Measurements from ENCODE around the gene TRIM65.

The TRIM65 gene

GRCh38 chr17:75922173-75922961 lies 25.6 kb upstream of the TRIM65 start:
- Histone ChIP-seq H3K4me3 (ENCODE audit: insufficient read depth, low read length, poor library complexity, severe bottlenecking) (no peak overlapping the region), H3K79me2 (ENCODE audit: insufficient read depth, low read length) (no peaks in the 10 kb centered on the region), H3K9me3 (ENCODE audit: insufficient read depth, low read length) (no peaks in the 10 kb centered on the region), H3K36me3 (ENCODE audit: low read length) (no peaks in the 10 kb centered on the region), H3K27ac (ENCODE audit: low read depth, low read length) (no peak overlapping the region), H4K20me1 (ENCODE audit: low read depth, low read length) (no peaks in the 10 kb centered on the region), H3K4me2 (ENCODE audit: low read depth, low read length, poor library complexity, severe bottlenecking) (no peak overlapping the region), H3F3A (ENCODE audit: insufficient read depth) (no peaks in the 10 kb centered on the region), H2AFZ (ENCODE audit: low read depth, low read length, severe bottlenecking) (no peak overlapping the region), H3K9me2 (replicated peaks; ENCODE audit: insufficient read depth, low read length) (no peaks in the 10 kb centered on the region), H3K27me3 (ENCODE audit: low read length) (no peaks in the 10 kb centered on the region), H3K9ac (ENCODE audit: low read length) (no peak overlapping the region)
- no peak for TF ChIP-seq EZH2phosphoT487 (conservative IDR thresholded peaks at IDR 0.05; ENCODE audit: low read length)
- TF ChIP-seq, protein P1, sequence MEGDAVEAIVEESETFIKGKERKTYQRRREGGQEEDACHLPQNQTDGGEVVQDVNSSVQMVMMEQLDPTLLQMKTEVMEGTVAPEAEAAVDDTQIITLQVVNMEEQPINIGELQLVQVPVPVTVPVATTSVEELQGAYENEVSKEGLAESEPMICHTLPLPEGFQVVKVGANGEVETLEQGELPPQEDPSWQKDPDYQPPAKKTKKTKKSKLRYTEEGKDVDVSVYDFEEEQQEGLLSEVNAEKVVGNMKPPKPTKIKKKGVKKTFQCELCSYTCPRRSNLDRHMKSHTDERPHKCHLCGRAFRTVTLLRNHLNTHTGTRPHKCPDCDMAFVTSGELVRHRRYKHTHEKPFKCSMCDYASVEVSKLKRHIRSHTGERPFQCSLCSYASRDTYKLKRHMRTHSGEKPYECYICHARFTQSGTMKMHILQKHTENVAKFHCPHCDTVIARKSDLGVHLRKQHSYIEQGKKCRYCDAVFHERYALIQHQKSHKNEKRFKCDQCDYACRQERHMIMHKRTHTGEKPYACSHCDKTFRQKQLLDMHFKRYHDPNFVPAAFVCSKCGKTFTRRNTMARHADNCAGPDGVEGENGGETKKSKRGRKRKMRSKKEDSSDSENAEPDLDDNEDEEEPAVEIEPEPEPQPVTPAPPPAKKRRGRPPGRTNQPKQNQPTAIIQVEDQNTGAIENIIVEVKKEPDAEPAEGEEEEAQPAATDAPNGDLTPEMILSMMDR (IDR thresholded peaks at IDR 0.05; ENCODE audit: insufficient read depth, low read length, poor library complexity, severe bottlenecking): no peak

- H3K27me3 ChIP-seq (ENCODE audit: low read length): no peaks in the 10 kb centered on the region
- no peaks in the 10 kb centered on the region for H3K79me2 ChIP-seq (ENCODE audit: insufficient read depth, low read length)
- no peak overlapping the region for H2AFZ ChIP-seq (ENCODE audit: low read depth, low read length, severe bottlenecking)
- no peak overlapping the region for H3K4me2 ChIP-seq (ENCODE audit: low read depth, low read length, poor library complexity, severe bottlenecking)
- H3K9ac ChIP-seq (ENCODE audit: low read length): no peak overlapping the region
- H3K4me3 ChIP-seq (ENCODE audit: insufficient read depth, low read length, poor library complexity, severe bottlenecking): no peak overlapping the region
- no peaks in the 10 kb centered on the region for H3K36me3 ChIP-seq (ENCODE audit: low read length)
- no peaks in the 10 kb centered on the region for H3K9me3 ChIP-seq (ENCODE audit: insufficient read depth, low read length)
- TF ChIP-seq, protein P1 (IDR thresholded peaks at IDR 0.05; ENCODE audit: insufficient read depth, low read length, poor library complexity, severe bottlenecking): no peak
- TF ChIP-seq EZH2phosphoT487 (conservative IDR thresholded peaks at IDR 0.05; ENCODE audit: low read length): no peak
- H3F3A ChIP-seq (ENCODE audit: insufficient read depth): no peaks in the 10 kb centered on the region
- no peaks in the 10 kb centered on the region for H4K20me1 ChIP-seq (ENCODE audit: low read depth, low read length)
- no peak overlapping the region for H3K27ac ChIP-seq (ENCODE audit: low read depth, low read length)
- no peaks in the 10 kb centered on the region for H3K9me2 ChIP-seq (replicated peaks; ENCODE audit: insufficient read depth, low read length)
Observed at GRCh38 chr17:75921596-75921995, 24.8 kb upstream of the TRIM65 start.

DNA sequence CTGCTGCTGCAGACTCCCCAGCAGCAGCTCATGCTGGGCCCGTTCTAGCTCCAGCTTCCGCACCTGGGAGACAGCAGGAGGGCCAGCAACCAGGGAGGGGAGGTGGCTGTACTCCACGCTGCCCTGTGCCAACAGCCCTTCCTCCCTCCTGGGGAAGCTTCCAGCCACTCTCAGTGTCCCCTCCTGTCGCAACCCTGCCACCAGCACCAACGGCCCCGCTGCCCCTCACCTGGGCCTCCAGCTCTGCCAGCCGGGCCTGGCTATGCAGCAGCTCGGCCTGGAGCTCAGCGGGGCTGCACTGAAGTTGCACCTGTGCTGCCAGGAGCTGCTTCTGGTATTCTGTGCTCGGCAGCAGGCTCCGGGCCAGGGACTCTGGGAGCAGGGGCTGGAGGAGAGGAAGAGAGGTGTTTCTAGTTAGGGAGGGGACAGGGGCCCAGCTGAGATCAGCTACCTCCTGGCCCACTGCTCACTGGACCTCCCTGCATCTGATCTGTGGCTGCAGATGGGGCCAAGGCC lies 23.4 kb upstream of the TRIM65 start:
- Histone ChIP-seq H4K20me1 (ENCODE audit: low read depth, low read length) (no peaks in the 10 kb centered on the region), H3K79me2 (ENCODE audit: insufficient read depth, low read length) (no peaks in the 10 kb centered on the region), H2AFZ (ENCODE audit: low read depth, low read length, severe bottlenecking) (no peak overlapping the region), H3F3A (ENCODE audit: insufficient read depth) (no peaks in the 10 kb centered on the region), H3K4me2 (ENCODE audit: low read depth, low read length, poor library complexity, severe bottlenecking) (no peak overlapping the region), H3K36me3 (ENCODE audit: low read length) (no peaks in the 10 kb centered on the region), H3K9me2 (replicated peaks; ENCODE audit: insufficient read depth, low read length) (no peaks in the 10 kb centered on the region), H3K9me3 (ENCODE audit: insufficient read depth, low read length) (no peaks in the 10 kb centered on the region), H3K27ac (ENCODE audit: low read depth, low read length) (no peak overlapping the region), H3K4me3 (ENCODE audit: insufficient read depth, low read length, poor library complexity, severe bottlenecking) (no peak overlapping the region), H3K9ac (ENCODE audit: low read length) (no peak overlapping the region), H3K27me3 (ENCODE audit: low read length) (no peaks in the 10 kb centered on the region)
- TF ChIP-seq, protein P1 (IDR thresholded peaks at IDR 0.05; ENCODE audit: insufficient read depth, low read length, poor library complexity, severe bottlenecking): no peak
- no peak for TF ChIP-seq EZH2phosphoT487 (conservative IDR thresholded peaks at IDR 0.05; ENCODE audit: low read length)
